Brain microvascular endothelial cell (primary cell): Measurements from ENCODE around the gene CASKIN2.

Experiments
- DNase-seq: peaks from one replicate; pipeline ENCODE4 v3.0.0-alpha.2; 2020
- H3K27ac ChIP-seq: fragments of 250-450 bp; sonication (Bioruptor Pico); 2 replicates; pipeline ENCODE4 v1.5.1; 2020; ENCODE audit warnings: mild to moderate bottlenecking, moderate library complexity
- H3K27me3 ChIP-seq: fragments of 250-450 bp; sonication (Bioruptor Pico); replicated peaks from 2 replicates; pipeline ENCODE4 v1.5.1; 2020; ENCODE audit warnings: mild to moderate bottlenecking
- H3K36me3 ChIP-seq: fragments of 250-450 bp; sonication (Bioruptor Pico); replicated peaks from 2 replicates; pipeline ENCODE4 v1.5.1; 2020; ENCODE audit warnings: mild to moderate bottlenecking
- H3K4me3 ChIP-seq: 2 replicates; pipeline ENCODE4 v1.5.1; 2011; ENCODE audit warnings: low read depth, mild to moderate bottlenecking, control low read depth, low read length, moderate library complexity
- in situ Hi-C: cut with HindIII; loops from 2 replicates; pipeline ENCODE4 v1.10.0; 2017; ENCODE audit warnings: low sequenced_read_pairs, low pct_ligation_motif_present
- TF ChIP-seq, protein P1 (sequence below): IDR thresholded peaks from 2 replicates; pipeline ENCODE4 v1.5.1; 2011; ENCODE audit warnings: low read depth, mild to moderate bottlenecking, moderate library complexity, low read length, control low read depth, inconsistent platforms; ENCODE audit errors: missing control alignments

The CASKIN2 gene

GRCh38 chr17:75535119-75535537 is 19.8 kb upstream of the CASKIN2 start:
- no peak overlapping the region for H3K4me3 ChIP-seq
- H3K27ac ChIP-seq: no peak overlapping the region
- DNase-seq: no peak

DNA sequence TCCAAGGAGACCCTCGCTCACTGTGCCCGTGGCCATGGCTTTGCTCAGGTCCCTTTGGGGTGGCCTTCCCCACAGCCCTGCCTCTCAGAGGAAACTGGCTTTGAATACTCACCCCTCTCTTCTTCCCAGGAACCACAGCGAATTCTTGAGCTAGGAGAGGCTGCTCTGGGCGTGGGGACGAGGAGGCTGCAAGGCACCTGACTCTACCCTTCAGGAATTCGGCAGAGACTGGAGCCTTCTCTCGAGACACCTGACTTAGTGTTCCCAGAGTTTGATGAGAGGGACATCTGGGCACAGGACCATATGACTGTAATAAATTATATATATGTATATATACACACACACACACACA is 16.4 kb upstream of the CASKIN2 start:
- Histone ChIP-seq H3K36me3 (no peaks in the 10 kb centered on the region), H3K4me3 (no peak overlapping the region), H3K27ac (no peak overlapping the region), H3K27me3 (peaks cover 1% of the 10 kb centered on the region)
- in situ Hi-C loops: no loop called here
- TF ChIP-seq, protein P1, sequence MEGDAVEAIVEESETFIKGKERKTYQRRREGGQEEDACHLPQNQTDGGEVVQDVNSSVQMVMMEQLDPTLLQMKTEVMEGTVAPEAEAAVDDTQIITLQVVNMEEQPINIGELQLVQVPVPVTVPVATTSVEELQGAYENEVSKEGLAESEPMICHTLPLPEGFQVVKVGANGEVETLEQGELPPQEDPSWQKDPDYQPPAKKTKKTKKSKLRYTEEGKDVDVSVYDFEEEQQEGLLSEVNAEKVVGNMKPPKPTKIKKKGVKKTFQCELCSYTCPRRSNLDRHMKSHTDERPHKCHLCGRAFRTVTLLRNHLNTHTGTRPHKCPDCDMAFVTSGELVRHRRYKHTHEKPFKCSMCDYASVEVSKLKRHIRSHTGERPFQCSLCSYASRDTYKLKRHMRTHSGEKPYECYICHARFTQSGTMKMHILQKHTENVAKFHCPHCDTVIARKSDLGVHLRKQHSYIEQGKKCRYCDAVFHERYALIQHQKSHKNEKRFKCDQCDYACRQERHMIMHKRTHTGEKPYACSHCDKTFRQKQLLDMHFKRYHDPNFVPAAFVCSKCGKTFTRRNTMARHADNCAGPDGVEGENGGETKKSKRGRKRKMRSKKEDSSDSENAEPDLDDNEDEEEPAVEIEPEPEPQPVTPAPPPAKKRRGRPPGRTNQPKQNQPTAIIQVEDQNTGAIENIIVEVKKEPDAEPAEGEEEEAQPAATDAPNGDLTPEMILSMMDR: no peak
- DNase-seq: no peak

More at GRCh38 chr17:75535119-75535537, 19.8 kb upstream of the CASKIN2 start:
- H3K36me3 ChIP-seq: no peaks in the 10 kb centered on the region
- in situ Hi-C loops: no loop called here
- TF ChIP-seq, protein P1: no peak
- H3K27me3 ChIP-seq: no peaks in the 10 kb centered on the region

- no peak for DNase-seq
- H3K36me3 ChIP-seq: no peaks in the 10 kb centered on the region
- no peak overlapping the region for H3K27ac ChIP-seq
- H3K27me3 ChIP-seq: peaks cover 8% of the 10 kb centered on the region
- no peak overlapping the region for H3K4me3 ChIP-seq
- in situ Hi-C loops: no loop called here
- TF ChIP-seq, protein P1: no peak
Observed at GRCh38 chr17:75530837-75531720, 15.7 kb upstream of the CASKIN2 start.

DNA sequence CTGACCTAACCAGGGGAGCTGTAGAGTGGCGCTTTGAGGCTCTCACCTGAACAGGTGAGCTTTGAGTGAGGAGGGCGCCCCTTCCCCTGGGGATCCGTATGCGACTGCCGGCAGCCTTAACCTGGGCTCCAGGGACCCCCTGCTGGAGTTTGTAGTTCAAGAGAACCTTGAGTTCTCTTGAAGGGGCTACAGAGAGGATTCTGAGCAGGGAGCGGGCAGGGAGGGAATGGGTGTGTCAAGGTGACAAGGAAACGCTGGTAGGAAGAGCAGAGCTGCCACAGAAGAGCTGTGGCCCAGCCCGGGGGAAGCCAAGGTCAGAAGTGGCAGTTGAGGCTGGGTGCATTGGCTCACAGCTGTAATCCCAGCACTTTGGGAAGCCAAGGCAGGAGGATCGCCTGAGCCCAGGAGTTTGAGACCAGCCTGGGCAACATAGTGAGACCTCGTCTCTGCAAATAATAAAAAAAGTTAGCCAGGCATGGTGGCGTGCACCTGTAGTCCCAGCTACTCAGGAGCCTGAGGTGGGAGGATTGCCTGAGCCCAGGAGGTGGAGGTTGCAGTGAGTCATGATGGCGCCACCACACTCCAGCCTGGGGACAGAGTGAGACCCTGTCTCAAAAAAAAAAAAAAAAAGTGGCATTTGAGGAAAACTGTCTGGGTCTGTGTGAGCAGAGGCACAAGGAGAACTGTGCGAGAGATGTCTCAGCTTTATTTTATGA is 11.4 kb upstream of the CASKIN2 start:
- TF ChIP-seq, protein P1: no peak
- DNase-seq: no peak
- Histone ChIP-seq H3K36me3 (no peaks in the 10 kb centered on the region), H3K4me3 (no peak overlapping the region), H3K27me3 (peaks cover 9% of the 10 kb centered on the region), H3K27ac (no peak overlapping the region)
- in situ Hi-C loops: no loop called here

GRCh38 chr17:75525806-75526554 is 10.6 kb upstream of the CASKIN2 start:
- Histone ChIP-seq H3K4me3 (peak overlapping the region; percentile 22), H3K36me3 (no peaks in the 10 kb centered on the region), H3K27me3 (peaks cover 9% of the 10 kb centered on the region), H3K27ac (no peak overlapping the region)
- in situ Hi-C loops: no loop called here
- TF ChIP-seq, protein P1: no peak
- DNase-seq: no peak
